ENCODE data around the gene PDE8B.

Gene PDE8B

DNA sequence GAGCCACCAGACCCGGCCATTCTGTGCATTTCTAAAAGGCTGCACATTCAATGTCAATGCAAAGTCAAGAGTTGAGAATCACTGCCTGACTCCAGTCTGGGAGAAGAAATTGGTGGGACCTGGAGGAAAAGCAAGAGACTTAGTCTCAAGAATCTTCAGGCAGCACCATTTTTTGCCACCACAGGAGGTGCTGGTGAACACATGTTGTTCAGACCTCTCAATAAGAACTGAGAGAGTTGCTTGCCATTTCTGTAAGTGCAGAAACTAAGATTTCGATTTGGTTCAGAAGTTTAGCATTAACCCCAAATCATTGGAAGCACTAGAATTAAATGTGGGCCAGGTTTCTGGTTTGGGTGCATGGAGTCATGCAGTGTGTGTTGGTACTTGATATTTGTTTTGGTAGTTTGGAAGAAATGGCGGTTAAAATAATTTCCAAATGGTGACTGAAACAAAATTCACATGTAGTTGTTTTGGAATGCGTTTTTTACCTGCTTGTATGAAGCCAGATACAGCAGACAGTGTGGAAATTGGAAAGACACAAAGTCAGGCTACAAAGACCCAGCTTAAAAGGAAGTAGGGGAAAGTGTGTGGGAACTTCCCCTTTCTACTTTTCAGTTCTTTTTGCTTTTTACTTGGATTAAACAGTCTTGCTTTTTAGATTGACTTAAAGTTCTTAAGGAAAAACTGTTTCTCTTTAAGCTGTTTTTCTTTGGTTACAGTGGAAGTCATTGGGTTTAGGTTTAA is 20.4 kb downstream of the PDE8B start:
- no peak for DNase-seq (ENCODE audit: low read depth in 2 of 3, low spot score in 2 of 3)

DNA sequence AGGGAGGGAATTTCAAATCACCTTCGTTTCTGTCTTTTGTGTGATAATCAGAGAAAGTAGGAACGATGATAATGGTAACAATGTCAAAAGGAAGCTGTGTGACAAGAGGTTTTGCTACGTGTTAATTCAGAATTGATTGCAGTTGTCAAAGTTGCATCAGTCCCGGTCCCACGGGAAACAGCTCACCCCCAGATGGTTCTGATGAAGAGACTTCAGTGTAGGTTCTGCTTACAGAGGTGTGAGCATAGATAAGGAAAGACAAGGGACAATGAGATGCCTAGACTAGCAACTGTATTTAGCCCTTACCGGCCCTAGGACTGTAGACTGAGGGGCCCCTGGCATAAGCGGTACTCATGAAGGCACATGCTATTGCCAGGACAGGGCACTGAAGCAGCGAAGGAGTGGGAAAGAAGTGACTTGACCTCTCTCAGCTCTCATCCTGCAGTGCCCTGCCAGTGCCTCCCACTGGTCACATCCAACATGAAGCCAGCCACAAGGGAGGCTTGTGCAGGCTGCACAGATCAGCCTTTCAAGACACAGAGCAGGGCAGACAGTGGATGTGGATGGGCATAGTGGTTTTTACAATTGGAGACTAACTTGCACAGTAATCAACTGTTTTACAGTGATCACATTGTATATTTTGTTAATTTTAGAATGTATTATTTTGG is 21.1 kb downstream of the PDE8B start:
- DNase-seq (ENCODE audit: low read depth in 2 of 3, low spot score in 2 of 3) = no peak

DNA sequence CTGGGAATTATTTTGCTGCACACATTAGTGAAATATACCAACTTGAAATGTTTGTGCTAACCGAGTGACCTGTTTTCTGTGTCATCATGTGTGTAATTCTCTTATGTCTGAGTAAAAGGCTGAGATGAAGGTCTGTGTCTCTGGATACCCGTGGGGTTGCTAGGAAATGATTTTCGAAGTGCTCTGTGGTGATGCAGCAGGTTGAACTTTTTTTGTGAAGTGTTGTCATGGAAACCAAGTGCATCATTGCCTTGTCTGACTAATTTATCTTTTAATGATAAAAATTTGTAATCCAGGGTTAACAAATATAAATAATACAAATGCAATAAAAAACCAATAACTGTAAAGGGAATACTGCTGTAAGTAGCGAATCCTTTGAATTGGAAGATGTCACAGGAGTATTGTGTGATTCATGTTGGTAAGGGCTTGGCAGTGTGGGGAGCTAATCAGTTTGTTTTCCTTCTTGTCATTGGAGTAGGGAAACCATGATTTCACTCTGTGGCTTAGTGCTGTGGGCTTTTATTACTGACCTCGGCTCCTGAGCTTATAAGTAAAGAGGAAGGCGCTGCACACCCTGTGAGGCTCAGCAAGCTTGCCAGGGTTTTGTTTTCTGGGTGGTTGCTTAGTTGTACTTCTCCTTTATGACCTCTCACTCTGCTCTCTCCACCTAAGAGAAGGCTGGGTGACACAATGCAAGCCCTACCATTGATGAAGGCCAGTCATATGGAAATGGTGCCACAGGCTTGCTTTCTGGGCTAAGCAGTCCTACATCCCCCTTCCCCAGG is 22.3 kb downstream of the PDE8B start:
- DNase-seq (ENCODE audit: low read depth in 2 of 3, low spot score in 2 of 3) = no peak

DNA sequence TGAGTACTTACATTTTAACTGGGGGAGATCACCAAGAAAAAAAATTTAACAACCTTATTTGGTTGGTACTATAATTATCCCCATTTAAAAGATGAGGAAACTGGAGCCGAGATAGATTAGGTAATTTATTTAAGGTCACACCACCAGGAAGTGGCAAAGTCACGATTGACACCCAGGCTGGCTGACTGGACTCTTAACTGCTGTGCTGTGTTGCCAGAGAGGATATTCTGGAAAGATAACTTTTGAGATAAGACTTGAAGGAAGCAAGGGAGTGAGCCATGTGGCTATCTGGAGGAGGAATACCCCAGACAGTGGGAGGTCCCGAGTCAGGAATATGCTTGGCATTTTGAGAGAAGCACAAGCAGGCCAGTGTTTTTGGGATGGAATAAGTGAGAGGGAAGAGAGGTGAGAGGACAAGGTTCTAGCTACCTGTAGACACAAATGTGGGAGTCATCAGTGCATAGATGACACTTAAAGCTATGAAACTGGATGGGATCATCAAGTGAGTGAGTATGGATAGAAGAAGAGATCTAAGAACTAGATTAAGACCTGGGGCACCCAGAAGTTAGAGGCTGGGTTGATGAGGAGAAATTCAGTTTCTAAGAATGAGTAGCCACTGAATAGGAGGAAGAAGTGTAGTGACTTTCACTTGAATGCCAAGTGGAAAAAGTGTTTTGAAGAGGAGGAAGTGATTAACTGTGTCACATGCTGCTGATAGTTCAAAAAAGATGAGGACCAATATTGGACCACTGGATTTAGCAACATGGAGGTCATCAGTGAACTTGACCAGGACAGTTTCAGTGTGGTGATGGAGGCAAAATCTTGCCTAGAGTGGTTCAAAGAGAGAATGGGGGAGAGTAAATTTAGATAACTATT is 25.6 kb downstream of the PDE8B start:
- DNase-seq (ENCODE audit: low read depth in 2 of 3, low spot score in 2 of 3) = no peak

DNA sequence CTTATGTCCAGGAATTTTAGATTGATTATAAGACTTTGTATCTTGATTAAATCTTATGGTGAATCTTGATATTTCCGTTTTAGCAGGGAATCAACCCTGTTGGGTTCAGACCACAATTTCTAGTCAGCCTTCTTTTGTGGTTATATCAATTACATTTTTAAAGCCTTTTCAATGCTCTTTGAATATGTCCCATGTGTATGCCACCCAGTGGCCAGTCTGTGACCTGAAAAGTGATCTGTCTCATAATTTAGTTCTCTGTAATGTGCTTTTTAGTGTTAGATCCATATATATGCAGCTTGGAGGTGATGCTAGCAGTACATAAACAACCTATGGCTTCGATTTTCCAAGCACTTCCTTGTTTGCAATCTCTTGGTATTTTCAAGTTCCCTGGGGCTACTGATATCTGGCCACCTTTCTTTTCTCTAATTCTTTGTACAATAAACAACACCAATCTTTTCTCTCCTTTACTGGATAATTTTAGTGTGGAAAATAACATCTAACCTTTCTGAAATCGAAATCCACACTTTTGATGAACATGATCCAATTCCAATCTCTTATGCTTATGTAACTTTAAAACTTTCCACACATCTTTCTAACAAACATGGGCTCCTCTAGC is 28.8 kb downstream of the PDE8B start:
- no peak for DNase-seq (ENCODE audit: low read depth in 2 of 3, low spot score in 2 of 3)

DNA sequence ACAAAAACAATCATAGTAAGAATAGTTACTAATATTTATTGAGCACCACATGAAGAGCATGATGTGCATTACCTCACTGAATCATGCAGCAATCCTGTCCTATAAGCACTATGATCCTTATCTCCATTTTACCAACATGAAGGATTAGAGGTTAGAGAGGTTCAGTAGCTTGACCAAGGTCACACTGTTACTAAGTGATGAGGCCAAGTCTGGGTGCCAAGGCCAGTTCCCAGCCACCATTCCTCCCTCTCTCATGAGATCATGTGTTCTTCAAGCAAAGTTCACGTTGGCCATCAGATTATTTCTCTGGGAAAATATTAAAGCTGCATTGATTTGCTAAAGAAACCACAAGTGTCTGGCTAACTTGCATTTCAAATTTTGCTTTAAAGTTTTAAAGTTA is 31.0 kb downstream of the PDE8B start:
- DNase-seq (ENCODE audit: low read depth in 2 of 3, low spot score in 2 of 3) = no peak

DNA sequence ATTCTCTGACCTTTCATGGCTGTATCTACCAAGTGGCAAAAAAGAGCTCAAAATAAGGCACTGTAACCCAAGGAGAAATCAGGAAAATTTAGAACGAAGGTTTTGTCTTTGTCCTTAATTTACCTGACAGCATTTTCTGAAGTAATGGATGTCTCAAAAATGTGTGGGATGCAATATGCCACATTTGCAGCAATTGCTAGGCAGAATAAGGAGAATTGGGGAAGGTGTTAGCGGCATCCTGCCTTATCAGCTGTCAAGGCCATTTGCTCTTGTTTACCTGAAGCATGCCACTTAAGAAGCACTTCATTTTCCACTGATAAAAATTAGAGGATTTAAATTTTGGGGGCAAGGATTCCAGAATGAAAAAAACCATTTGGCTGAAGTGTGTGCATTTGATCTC is 39.0 kb downstream of the PDE8B start:
- no peak for DNase-seq (ENCODE audit: low read depth in 2 of 3, low spot score in 2 of 3)

DNA sequence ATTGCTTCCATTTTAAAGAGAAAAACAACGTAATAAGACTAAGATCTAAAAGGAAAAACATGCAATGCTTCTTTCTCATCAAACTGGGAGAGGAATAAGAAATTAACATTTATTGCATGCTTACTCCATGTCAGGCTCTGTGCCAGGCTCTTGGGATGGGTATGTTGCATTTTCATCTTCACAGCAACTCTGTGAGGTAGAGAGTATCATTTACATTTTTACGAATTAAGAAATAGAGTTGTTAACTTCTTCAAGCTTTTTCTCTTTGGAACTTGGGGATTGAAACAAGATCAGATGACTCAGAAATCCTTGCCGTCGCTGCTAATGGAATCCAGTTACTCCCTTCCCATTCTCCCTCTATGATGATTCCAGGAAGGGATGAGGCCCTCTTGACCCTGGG is 39.5 kb downstream of the PDE8B start:
- DNase-seq (ENCODE audit: low read depth in 2 of 3, low spot score in 2 of 3) = no peak

DNA sequence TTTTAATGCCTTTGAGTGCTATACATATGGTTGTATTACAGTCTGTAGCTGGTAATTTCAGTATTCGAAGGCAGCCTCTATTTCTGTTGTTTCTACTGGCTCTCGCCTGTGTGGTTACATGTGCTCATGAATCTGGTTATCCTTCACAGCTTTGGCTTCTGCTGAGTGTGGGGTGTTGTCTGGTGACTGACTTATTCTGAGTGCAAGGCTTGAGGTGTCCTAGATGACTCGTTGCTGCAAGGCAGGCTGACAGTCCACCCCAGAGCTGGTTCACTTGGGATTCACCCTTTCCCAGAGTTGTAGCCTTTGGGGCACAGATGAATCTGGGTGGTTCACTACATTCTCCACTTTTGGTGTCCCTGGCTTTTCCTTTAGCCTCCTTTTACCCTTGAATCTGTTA is 41.4 kb downstream of the PDE8B start:
- DNase-seq (ENCODE audit: low read depth in 2 of 3, low spot score in 2 of 3) = no peak

DNA sequence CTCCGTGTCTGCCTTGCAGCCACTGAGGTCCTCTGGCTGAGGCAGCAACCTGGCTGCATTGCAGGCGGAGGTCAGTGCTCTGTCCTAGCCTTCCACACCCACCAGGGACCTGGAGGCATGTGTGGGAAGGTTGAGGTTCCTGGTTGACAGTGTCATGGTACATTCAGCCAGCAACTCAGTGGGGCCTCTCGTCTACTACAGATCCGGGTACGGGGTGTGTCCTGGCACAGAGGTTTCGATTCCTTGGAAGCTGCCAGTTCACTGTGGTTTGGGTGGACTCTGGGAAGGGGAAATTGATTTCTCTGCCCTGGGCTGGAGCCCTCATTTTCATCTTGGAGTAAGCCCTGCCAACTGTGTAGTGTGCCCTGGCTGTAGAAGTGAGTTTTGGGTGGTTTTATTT is 45.1 kb downstream of the PDE8B start:
- no peak for DNase-seq (ENCODE audit: low read depth in 2 of 3, low spot score in 2 of 3)

DNA sequence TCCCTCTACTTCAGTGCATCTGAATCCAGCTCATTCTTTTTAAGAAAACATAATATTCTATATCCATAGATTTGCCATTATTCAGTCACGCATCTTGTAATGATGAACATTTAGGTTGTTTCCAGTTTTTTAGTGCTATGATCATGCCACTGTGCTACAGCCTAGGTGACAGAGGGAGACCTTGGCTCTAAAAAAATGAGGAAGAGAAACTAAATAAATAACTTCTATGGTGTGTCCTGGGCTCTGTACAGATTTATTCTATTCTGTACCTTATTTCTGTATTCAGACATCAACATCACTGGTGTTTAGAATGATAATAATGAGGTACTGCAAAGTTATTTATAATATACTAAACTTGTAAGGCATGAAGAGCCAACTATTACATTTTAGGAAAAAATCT is 45.9 kb downstream of the PDE8B start:
- DNase-seq (ENCODE audit: low read depth in 2 of 3, low spot score in 2 of 3) = no peak

DNA sequence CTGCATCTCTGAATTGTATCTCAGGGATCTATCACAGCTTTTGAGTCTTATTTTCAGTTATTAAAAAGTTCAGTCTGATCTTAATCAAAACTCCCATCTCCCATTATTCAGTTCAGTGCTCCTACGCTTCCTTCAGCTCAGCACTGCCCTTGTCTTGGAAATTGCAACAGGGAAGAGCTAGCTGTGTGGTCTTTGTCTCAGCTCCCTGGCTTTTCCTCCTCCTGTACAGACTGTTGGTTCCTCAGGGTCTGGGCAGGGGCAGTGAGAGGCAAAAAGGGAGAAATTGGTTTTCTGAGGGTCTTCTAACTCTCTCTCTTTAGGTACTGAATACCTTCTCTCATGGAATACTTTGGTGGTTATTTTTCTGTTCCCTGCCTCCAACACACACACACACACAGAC is 48.2 kb downstream of the PDE8B start:
- DNase-seq (ENCODE audit: low read depth in 2 of 3, low spot score in 2 of 3) = no peak

DNA sequence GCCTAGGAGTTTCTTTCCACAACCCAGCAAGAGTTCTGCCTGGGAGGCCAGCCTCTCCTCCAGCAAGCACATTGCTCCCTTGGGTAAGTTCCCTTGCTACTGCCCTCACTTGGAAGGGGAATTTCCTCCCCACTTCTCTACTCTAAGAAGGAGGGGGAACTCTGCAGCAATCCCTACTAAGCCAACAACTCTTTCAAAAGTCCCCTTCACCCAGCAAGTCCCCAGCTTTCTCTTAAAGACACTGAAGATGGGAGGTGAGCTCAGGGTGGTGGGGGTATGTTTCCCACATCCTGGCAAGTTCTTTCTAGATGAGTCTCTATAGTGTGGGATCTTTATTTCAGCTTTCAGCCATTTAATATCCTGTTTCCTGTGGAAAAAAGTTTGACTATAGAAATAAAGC is 49.0 kb downstream of the PDE8B start:
- DNase-seq (ENCODE audit: low read depth in 2 of 3, low spot score in 2 of 3) = no peak

DNA sequence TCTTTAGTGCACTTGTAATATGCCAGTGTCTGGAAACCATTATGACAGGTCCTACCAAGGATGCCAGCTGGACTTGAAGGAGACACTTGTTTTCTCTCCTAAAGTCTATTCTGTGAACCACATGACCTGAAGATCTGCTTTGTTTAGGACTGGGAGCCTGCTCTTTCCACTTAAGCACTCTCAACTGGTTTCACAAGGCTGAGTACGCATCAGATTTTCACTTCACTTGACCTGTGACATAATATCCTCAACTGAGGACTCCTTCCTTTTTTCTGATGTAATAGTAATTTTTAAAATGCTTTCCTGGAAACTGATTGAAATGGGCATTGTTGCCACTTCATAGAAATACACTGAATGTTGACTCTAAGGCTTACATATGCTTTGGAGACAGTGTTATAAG is 52.2 kb downstream of the PDE8B start:
- no peak for DNase-seq (ENCODE audit: low read depth in 2 of 3, low spot score in 2 of 3)

DNA sequence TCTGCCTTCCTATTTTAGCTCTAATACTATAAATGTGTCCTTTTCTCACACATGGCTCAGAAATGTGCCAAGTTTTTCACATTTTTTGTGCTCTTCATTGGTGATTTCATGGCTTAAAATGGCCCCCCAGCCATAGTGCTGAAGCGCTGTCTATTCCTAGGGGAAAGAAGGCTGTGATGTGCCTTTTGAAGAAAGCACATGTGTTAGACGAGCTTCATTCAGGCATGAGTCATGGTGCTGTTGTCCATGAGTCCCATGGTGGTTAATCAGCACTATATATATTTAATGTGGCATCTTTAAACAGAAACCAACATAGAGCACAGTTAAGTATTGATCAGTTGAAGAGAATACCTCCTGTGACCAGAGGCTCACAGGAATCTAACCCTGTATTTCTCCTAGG is 55.8 kb downstream of the PDE8B start:
- DNase-seq (ENCODE audit: low read depth in 2 of 3, low spot score in 2 of 3) = no peak

DNA sequence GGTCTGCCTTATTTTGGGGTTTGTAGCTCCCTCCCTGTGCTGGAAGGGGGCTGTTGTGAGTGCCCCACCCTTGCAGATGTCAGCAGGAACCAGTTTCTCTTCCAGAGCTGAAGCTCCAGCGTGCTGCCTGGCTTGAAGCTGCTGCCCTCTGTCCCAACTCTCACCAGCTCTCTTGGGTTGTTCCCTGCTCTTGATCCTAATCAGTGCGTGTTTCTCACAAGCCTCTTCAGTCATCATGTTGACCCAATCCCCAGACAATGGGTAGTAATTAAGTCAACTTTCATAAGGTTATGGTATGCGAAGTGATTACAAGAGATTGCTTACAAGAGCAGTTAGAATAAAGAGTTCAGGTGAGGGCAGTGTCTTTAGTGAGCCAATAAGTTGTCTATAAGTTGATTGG is 57.0 kb downstream of the PDE8B start:
- no peak for DNase-seq (ENCODE audit: low read depth in 2 of 3, low spot score in 2 of 3)

DNA sequence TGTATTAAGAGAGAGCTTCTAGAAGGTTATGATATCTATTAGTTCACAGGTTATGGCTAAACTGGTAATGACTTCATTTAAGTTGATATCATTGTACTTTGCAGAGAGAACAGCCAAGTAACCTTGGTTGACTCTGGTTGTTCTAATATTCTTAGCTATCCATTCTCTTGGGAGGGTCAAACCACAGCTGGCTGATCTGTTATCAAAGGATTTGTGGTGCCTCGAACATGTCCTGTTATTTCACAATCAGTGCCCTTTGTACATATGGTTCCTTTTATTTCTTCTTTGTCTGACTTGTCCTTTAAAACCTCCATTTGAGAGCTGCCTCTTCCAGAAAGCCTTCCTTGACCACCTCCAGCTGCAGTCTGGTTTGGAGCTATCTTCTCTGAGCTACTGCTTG is 61.7 kb downstream of the PDE8B start:
- DNase-seq (ENCODE audit: low read depth in 2 of 3, low spot score in 2 of 3) = no peak

DNA sequence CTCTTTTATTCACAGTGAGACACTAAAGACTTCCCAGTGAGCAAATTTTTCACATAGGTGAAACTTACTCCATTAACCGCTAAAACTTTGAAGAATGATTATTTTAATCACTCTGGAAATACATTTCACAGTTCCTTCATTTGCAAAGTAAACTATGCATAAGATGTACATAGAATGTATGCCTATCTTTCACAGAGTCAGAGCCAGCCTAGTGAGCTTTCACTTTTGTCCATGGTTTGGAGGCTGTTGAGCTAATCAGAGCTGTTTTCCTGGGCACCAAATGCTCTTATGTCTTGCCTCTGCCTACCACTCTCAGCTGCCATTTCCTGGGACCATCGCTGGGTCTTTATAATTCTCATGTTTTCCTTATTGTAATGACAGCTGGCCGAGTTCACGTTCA is 67.3 kb downstream of the PDE8B start:
- DNase-seq (ENCODE audit: low read depth in 2 of 3, low spot score in 2 of 3) = no peak

DNA sequence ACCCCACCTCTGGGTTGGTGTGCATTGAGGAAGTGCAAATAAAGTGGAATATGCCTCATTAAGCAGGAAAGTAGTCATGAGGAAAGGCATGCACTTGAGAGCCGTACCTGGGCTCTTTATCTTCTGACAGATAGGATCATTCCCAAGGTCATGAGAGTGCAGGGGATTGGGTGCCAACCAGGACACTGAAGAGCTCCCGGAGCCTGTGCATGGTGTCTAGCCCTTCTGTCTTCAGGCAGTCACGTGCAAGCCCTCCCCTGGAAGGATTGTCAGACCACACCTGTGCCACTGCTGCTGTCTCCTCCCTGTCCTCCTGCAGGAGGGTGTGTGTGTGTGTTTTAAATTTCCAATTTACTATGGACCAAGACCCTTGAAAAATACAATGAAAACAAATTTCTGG is 69.6 kb downstream of the PDE8B start:
- no peak for DNase-seq (ENCODE audit: low read depth in 2 of 3, low spot score in 2 of 3)

DNA sequence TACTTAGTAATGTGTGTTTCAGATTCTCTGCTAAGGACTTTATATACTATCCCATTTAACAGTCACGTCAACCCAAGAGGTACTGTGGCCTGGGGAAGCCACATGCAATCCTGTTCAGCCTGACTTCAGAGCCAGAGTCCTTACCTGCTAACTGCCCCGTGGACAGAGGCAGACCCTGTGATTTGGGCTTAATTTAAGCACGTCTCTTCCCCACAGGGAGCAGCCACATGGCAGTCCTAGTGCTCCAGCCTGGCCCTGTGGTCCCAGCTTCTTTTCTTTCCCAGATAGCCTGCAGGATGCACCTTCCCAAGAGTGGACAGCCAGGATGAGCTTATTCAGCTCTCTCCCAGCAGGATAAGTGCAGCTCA is 71.5 kb downstream of the PDE8B start:
- DNase-seq (ENCODE audit: low read depth in 2 of 3, low spot score in 2 of 3) = no peak

All from activated CD8-positive, alpha-beta memory T cell treated with anti-CD3 and anti-CD28 coated beads for 48 hours (primary cell).